ENCODE data around the gene PRICKLE2.
A peak's percentile ranks its signal among the peaks of the same experiment; 100 is the strongest.

Gene PRICKLE2

DNA sequence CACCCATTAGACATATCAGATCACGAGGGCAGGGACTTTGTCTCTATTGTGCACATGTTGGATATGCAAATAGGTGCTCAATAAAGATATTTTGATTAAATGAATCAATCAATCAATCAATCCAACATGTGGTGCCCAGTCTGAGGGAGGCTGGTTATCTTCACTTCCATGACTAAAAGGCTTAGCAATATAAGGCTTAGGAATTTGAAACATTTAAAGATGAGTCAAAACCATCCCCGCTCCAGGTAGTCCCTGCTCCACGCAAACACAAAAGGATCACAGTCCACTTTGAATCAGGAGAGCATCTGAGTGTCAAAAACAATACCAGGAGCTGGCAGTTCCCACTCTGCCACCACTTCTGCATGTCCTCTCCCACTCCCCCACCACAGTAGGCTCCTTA is 25.8 kb upstream of the PRICKLE2 start:
- no peak for DNase-seq

DNA sequence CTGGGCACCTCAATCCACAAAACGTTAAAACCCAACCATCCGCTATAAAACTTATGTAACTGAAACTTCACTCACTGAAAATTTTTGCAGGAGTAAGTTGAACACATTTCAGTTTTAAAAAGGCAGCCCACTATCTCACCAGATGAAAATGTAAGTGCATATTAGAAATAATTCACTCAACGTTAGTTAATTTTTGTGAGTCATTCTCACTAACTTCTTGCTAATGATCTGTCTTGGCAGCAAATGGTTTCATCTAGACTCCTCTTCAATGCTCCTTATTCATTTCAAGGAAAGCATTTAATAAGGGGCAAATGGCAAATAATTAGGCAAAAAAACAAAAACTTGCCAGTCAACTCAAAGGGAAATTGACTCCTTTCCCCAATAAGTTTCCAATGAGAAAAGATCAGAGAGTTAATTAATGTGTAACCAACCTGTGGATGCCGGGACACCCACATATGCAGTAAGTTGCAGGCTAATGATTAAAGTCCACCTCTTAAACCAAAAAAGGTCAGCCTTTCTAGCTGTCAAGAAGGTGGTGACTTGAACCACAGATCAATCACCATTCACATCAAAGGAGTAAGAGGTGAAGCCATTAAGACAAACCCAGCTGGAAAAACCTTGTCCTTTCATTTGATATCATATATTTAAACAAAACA is 22.9 kb upstream of the PRICKLE2 start:
- no peak for DNase-seq

DNA sequence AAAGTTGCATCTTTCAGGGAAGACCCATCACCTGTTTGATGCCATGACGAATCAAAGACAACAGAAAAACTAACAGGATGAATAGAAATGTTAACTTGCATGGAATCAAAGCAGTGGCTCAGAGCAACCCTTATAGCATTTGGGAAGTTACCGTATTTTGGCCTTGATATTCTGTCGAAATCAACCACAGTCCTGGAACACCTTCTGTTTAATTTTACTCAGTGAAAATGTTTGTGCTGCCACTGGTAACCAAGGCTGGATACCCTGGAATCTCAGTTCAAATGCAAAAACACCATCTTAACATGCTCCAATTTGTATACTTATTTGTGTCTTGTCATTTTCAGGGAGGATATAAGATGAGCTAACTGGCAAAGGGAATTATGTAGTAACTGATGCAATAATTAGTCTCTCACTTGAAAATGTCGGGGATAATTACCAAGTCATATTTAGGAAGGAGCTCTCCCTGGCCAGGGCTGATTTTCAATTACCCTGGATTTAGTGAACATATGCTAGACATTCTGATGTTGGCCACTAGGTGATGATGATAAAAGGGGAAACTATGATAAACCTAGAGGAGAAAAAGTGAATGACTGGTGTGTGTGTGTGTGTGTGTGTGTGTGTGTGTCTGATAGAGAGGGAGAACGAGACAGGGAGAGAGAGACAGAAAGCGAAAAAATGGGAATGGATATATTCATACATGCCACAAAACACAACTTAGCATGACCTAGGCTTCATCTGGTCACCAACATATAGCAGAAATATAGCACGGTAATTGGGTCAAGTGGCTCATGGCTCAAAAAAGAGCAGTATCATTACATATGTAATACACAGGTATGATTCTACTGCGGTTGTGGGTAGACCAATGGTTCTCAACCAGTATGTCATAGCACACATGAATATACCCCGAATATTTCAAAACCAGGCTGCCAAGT is 19.0 kb upstream of the PRICKLE2 start:
- DNase-seq, result no peak

DNA sequence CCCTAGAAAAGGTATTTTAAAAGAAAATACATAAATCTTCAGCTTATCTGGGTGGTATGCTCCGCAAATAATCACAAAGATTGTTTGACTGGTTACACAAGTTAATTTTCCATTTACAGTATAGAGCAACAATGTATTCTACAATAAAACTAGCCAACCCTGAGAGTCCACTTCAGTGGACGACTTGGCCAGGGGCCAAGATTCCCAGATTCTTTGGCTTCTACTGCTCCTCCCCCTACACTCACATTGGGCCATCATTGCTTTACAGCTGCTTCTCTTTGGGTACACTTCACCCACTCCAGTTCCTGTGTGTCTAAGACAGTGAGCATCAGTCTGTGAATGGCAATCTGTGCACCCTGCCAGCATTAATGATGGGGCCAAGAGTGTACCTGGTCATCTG is 17.2 kb upstream of the PRICKLE2 start:
- DNase-seq, result no peak

DNA sequence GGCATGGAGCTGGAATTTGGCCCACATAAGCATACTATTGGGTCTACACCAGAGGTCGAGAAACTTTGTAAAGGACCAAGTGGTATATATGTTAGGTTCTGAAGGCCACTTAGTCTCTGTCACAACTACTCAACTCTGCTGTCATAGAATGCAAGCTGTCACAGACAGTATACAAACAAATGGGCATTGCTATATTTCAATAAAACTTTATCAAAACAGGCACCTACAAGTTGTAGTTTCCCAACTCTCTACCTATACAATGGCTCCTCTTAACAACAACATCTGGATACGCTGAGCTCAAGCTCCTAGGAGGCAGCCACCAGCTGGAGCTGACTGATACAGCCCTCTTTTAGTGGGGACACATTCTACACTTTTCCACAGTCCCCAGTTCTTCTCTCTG is 15.7 kb upstream of the PRICKLE2 start:
- no peak for DNase-seq

DNA sequence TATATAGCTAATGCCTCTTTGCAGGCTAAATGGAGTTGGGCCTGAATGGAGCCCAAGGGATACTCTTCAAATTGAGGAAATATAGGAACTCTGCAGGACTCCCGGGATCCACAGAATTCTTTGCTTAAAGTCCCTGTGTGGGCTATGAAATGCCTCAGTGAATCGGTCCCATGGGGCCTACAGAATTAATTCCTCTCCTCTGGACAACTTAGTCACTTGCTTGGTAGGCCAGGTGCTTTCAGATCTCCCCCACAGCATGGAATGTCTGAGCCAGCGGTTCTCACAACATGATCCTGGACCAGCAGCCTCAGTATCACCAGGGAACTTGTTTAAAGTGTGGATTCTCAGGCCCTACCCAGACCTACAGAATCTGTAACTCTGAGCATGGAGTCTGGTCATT is 15.1 kb upstream of the PRICKLE2 start:
- no peak for DNase-seq

DNA sequence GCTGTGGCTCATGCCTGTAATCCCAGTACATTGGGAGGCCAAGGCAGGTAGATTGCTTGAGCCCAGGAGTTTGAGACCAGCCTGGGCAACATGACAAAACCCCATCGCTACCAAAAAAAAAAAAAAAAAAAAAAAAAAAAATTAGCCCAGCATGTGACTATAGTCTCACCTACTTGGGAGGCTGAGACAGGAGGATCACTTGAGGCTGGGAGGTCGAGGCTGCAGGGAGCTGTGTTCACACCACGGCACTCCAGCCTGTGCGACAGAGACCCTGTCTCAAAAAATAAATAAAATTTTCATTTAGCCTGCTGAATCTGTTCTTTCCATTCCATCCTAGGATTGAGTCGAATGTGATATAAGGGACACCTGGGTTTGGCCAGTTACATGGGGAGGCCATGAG is 14.6 kb upstream of the PRICKLE2 start:
- no peak for DNase-seq

DNA sequence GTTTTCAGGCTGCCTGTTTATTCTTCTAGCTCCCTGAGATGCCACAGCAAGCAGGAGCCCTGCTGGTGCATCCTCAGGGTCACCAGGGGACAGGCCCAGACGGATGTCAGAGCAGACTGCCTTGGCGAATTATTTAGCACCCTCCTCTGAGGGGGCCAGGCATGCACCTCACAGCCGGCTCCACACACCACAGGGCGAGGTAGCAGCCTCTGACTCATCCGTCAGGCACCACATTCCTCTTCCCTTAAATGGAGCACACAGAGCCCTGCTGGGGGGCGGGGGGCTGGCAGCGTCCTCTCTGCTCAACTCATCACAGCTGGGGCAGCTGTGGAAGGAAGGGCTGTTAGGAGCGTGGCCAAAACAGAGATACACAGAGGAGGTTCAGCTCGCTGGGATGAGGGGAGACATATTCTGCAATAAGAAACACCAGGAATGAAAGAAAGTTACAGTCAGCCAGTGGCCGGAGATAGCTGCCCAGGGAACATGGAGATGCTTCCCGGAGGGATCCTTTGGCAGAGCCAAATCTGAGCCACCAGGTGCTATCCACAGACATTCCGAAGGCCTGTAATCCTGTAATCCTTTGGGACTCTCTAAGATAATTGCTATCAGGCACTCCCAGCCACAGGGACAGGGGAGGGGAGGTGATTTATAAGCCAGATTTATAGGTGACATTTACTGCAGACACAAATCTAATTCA is 13.9 kb upstream of the PRICKLE2 start:
- peak; percentile 86 for DNase-seq

DNA sequence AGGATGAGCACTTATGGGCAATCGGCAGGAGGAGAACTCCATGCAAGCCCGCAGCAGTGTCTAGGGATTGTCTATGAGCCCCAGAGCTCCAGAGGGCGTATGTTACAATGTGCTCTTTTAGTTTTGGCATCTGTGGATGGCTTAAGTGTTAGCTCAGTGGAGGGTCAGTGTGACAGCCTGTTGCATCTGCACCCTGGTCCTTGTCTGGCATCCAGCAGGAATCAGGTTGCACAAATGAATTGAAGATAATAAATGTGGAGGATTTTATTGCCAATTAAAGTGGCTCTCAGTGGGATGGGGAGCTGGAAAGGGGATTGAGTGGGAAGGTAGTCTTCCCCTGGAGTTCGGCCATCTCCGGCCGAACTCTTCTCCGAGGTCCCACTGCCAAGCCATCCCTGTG is 11.8 kb upstream of the PRICKLE2 start:
- no peak for DNase-seq

DNA sequence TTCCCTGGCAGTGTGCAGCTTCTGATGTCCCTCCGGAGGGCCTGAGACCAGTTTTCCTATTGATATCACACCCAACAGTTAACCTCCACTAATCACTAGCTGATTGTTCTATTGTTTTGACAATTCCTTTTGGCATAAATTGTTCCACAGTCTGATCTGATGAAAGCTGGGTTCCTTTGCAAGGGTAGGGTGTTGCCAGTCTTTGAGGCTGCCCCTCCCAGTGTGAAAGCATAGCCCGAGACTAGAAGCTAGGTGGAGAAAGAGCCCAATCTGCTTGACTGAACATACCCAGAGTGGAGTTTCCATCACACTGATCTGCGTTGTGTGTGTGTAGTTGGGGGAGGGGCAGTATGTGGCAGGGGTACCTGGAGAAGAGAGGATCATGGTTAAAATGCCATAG is 10.3 kb upstream of the PRICKLE2 start:
- no peak for DNase-seq

DNA sequence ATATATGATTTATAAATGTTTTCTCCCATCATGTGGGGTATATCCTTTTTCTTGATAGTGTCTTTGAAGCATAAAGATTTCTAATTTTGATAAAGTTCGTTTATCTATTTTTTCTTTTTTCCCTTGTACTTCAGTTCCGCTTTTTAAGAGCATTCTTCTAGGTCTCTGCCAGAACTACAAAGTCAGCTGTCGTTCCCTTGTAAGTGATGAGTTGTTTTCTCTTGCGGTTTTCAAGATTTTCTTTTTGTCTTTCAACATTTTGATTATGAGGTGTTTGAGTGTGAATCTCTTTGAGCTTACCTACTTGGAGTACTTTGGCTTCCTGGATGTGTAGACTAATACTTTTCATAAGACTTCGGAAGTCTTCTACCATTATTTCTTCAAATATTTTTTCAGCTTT is 9.3 kb upstream of the PRICKLE2 start:
- no peak for DNase-seq

DNA sequence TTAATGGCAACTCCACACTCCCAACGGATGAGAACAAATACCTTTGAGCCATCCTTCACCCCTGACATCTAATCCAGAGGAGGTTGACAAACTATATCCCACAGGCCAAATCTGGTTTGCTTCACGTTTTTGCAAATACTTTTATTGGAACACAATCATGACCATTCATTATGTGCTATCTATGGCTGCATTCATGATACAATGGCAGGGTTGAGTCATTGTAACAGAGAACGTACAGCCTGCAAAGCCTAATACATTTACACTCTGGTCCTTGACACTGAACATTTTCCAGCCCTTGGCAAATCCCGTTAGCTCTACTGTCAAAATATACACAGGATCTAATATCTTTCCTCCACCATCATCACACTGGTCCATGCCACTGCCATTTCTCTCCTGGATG is 7.6 kb upstream of the PRICKLE2 start:
- no peak for DNase-seq

DNA sequence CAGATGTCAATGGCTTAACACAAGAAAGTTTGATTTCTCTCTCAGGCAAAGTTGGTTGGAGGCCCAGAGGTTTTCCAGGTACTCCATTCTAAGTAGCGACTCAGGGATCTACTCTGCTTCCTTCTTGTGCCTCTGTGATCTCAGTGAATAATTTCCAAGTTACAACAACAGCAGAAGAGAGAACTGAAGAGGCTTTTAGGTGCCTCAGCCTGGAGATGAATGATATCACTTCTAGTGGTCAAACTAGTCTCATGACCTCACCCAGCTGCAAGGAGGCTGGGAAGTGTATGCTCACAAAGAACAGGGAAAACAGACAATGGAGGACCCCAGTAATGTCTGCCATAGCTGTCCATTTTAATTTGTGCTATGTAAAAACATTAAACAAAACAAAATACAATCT is 4.6 kb upstream of the PRICKLE2 start:
- no peak for DNase-seq

DNA sequence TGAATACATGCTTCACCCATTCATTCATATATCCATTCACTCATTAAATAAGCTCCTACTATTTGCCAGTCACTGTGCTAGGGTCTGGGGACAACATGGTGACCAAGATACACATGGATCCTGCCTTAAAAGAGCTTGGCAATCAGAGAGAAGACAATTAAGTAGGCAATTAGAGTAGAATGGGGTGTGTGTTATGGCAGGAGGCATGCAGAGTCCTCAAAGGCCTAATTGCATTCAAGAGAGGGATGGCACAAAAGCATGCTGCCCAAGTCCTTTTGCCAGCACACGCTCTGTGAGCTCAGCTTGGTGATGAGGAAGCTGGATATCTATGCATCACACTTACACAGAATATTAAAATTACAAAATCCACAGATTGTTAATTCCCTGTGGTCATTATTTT is 2.8 kb upstream of the PRICKLE2 start:
- DNase-seq, result no peak

DNA sequence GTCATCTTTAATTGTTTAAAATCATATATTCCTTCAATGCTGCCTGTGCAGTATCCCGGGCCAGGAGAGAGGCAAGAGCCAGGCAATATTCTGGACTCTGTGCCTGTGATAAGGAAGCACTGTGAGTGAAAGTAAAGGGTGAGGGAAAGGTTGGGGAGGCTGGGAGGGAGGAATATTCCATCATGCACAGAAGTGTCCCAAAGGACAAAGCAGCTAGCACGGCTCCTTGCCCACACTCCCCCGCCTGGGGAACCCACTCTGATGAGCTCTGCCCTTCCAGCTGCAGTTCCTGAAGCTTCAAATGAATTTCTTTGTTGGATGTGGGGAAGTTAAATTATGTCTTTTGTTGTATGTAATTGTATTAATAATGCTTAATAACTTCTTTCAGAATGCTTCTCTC is 1.5 kb upstream of the PRICKLE2 start:
- no peak for DNase-seq

DNA sequence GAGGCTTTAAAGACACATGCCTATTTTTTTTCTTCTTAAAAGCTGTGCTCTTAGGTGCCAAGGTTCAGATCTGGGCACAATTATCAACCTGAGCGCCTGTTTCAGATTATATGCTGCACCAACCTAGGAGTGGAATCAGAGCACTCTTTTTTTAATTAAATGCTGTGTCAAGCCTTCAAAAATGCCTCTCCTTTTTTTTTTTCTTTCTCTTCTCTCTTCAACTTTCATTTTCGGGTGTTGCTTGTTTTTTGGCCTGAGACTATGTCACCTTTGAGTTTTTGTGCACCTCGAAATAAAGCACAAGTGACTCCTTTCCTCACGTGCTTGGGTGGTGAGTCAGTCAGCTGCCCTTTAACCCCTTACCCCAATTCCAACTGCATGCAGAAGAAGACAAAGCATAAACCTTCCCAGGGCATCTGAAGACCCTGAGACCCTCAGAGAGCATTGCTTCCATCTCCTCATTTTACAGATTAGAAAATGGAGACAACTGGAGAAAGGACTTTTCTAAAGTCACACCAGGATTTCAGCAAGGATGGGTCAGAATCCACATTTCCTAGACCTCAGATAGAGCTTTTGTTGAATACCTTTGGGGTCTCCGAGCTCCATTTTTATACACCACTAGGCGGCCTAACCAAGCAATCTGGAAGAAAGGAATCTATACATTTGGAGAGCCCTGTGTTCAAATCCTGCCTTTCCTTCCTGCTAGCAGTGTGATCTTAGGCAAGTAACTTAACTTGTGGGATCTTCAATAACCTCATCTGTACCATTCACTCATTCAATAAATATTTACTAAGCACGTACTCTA is 631 bp upstream of the PRICKLE2 start:
- DNase-seq, result no peak

DNA sequence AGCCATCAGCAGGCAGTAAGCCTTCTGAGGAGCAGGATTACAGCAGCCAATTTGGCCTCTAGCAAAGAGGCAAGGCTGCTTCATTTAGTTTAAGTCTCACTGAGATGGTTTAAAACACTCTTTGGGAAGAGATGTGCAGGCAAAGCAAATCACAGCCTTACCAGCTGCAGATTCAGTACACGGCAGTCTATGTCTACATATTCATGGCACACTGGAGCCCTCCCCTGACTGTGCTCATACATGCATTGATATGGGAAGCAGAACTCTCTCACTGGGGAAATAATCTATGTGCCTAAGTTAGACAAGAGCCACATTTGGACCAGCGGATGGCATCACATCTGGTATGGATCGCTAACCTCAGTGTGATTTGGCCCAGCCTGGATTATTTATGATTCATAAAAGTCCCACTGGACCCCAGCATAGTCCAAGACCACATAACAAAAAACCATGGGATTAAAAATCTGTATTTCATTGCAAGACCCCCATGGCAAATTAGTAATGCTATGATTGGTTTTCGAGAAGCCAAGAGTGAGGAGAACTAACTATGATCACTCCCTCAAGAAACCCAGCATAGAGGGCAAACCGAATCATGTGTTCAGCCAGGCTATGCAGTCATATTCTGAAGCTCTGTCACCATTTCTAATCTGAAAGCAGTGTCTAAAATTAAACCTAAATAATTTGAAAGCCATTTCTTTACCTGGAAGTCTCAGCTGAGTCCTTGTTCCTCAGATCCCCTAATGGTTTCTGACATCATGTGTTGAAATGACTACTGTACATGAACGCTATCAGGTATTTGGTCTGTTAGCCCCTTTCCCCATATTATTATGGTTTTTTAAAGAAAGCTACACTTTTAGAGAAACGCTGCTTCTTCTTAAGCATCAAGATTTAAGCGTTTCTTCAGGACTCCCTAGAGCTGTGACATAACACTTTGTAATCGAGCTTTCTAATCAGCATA is 1.2 kb downstream of the PRICKLE2 start:
- no peak for DNase-seq

DNA sequence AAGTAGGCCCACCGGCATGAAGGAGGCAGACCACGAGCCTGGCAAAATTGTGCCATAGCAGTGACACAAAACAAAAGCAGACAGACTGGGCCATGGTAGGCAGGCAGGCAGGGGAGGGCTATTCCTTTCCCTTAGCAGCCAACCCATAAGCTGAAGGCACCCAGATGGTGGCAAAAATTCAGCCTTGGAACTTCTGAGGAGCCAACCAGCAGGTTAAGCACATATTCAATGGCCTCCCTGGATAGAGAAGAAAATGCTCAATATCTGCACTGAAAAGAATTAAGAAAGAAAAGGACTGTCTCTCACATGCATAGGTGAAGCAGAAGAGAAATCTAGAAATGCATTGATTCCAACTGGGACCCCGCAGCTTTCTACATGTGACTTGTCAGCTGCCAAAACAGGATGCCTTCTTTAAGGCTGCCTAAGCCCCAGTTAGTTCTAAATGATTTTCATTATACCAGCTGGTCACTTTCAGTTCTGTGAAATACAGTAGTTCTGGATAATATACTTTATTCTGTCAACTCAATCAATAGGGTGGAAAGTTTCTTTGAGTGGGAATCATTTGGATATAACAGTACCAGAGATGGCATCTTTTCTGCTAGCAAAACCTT is 2.7 kb downstream of the PRICKLE2 start:
- no peak for DNase-seq

DNA sequence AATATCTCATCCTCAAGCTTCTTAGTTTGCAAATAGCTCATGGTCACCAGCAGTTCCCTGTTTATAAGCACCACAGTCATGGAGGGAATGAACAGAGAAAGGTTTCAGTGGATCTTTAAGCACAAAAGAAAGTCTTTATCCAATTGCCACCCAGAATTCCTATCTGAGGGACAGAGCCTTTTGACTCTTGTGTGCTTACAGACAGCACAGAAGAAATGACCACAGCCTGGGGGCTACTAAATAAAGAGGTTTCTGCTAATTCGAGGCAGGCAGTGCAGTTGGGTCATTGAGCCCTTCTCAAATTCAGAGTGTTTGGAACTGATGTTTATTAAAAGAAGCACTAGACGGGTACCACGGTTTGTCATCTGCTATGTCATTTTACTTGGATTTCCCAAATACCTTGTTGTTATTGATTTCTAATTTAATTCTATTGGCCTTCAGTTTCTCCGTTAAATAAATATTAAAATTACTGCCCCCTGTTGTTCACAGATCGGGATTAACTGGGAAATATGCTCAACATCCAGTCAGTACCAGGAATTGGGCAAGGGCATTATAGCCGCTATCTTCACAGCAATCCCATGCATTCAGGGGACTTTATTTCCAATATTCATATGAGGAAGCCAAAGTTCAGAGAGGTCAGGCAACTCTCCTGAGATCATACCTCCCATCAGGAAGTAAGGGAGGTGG is 3.6 kb downstream of the PRICKLE2 start:
- DNase-seq, result no peak

DNA sequence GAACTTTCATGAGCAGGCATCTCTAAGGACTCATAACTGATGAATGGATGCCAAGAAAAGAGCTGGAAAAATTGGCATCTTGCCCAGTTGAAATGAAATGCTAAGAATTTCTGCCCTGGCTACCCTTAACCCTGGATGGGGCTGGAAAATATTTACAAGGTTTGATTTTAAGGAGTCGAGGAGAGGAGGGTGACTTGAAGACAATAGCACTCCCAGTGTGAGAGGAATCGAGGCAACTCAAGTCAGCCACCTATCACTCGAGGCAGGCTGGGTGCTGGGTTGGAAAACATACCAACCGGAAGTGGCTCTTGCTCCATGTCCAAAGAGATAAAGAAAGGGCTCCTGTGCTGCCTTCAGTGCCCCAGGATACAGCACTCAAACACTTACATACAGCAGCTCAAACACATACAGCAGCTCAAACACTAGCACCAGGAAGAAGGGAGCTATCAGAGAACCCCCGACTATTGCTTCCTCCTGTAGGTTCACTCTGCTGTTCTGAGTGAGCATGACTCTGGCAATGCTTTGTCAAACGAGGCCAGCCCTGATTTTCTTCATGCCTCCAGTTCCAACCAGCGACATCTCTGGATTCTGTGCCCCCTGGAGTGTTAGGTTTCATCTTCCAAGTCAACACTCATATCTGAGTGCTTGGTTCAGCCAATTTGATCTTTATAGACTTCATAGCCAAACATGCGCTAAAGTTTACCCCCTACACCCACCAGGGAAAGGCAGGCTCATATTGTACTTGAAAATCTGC is 4.9 kb downstream of the PRICKLE2 start:
- DNase-seq, result no peak
